ENCODE measurements around the gene SLC24A3.

The SLC24A3 gene

GRCh38 chr20:19213946-19214490 is 1.6 kb downstream of the SLC24A3 start:
- Histone ChIP-seq H3K9me3 (ENCODE audit: control insufficient read depth, insufficient read depth, low read depth, low read length) (no peaks in the 10 kb centered on the region), H3K27ac (ENCODE audit: extremely low read depth, low read depth, low read length) (no peak overlapping the region), H3K4me3 (ENCODE audit: low read depth, low read length) (no peak overlapping the region), H3K36me3 (ENCODE audit: control insufficient read depth in 2 of 2, insufficient read depth in 1 of 2, low read length in 2 of 2) (no peaks in the 10 kb centered on the region), H3K4me1 (ENCODE audit: control insufficient read depth, insufficient read depth, low read length) (no peaks in the 10 kb centered on the region)
- ChIA-PET POLR2A (no interaction called here), CTCF (interaction anchor here (0.7 kb wide), 1 partner anchor 370 kb away, joined by 6 read pairs; no protein-coding TSS in a partner anchor)
- TF ChIP-seq ZNF707 (tag by site-specific recombination; IDR thresholded peaks at IDR 0.05) (no peak), ZBTB10 (tag by site-specific recombination; IDR thresholded peaks at IDR 0.05) (no peak), ZNF324 (tag by site-specific recombination; IDR thresholded peaks at IDR 0.05) (no peak), ZNF513 (tag by site-specific recombination; IDR thresholded peaks at IDR 0.05) (no peak), ZFP69B (tag by site-specific recombination; IDR thresholded peaks at IDR 0.05) (no peak), ZNF16 (tag by site-specific recombination; IDR thresholded peaks at IDR 0.05; ENCODE audit: low read depth) (no peak), GLIS1 (tag by site-specific recombination; IDR thresholded peaks at IDR 0.05) (no peak), ZNF747 (tag by site-specific recombination; IDR thresholded peaks at IDR 0.05) (no peak), SP7 (tag by site-specific recombination; IDR thresholded peaks at IDR 0.05) (no peak), ZNF155 (tag by site-specific recombination; IDR thresholded peaks at IDR 0.05) (no peak), ZNF423 (tag by site-specific recombination; IDR thresholded peaks at IDR 0.05) (no peak), ZNF776 (tag by site-specific recombination; IDR thresholded peaks at IDR 0.05; ENCODE audit: borderline replicate concordance) (no peak), BCL11A (tag by site-specific recombination; IDR thresholded peaks at IDR 0.05; ENCODE audit: low read depth) (no peak), MYNN (tag by site-specific recombination; IDR thresholded peaks at IDR 0.05; ENCODE audit: borderline replicate concordance) (no peak), ZNF292 (tag by site-specific recombination; IDR thresholded peaks at IDR 0.05; ENCODE audit: borderline replicate concordance, low read depth) (no peak), MZF1 (tag by site-specific recombination; IDR thresholded peaks at IDR 0.05; ENCODE audit: borderline replicate concordance) (no peak), ZNF664 (tag by site-specific recombination; IDR thresholded peaks at IDR 0.05) (no peak), ZNF248 (tag by site-specific recombination; IDR thresholded peaks at IDR 0.05) (no peak), GFI1B (tag by site-specific recombination; IDR thresholded peaks at IDR 0.05) (no peak)

GRCh38 chr20:19218411-19218810 is 6.0 kb downstream of the SLC24A3 start:
- Histone ChIP-seq H3K36me3 (ENCODE audit: control insufficient read depth in 2 of 2, insufficient read depth in 1 of 2, low read length in 2 of 2) (no peaks in the 10 kb centered on the region), H3K4me1 (ENCODE audit: control insufficient read depth, insufficient read depth, low read length) (no peaks in the 10 kb centered on the region), H3K9me3 (ENCODE audit: control insufficient read depth, insufficient read depth, low read depth, low read length) (no peaks in the 10 kb centered on the region), H3K27ac (ENCODE audit: extremely low read depth, low read depth, low read length) (no peak overlapping the region), H3K4me3 (ENCODE audit: low read depth, low read length) (no peak overlapping the region)
- ChIA-PET CTCF (interaction anchor here (0.6 to 3.2 kb wide), 2 partner anchors 13 to 31 kb away, joined by 7 to 9 read pairs; no protein-coding TSS in a partner anchor), POLR2A (no interaction called here)
- no peak for TF ChIP-seq ZBTB7A (tag by site-specific recombination; IDR thresholded peaks at IDR 0.05; ENCODE audit: low read depth)
- no peak for TF ChIP-seq ZNF571 (tag by site-specific recombination; IDR thresholded peaks at IDR 0.05)
- TF ChIP-seq ZNF624 (tag by site-specific recombination; IDR thresholded peaks at IDR 0.05), result no peak
- TF ChIP-seq PRDM2 (tag by site-specific recombination; IDR thresholded peaks at IDR 0.05; ENCODE audit: borderline replicate concordance), result no peak
- no peak for TF ChIP-seq ZNF23 (tag by site-specific recombination; IDR thresholded peaks at IDR 0.05; ENCODE audit: borderline replicate concordance)
- TF ChIP-seq REPIN1 (tag by site-specific recombination; IDR thresholded peaks at IDR 0.05; ENCODE audit: low read depth), result no peak
- TF ChIP-seq MEIS1 (CRISPR knock-in tag; IDR thresholded peaks at IDR 0.05; ENCODE audit: borderline replicate concordance), result no peak
- TF ChIP-seq ZNF19 (tag by site-specific recombination; IDR thresholded peaks at IDR 0.05; ENCODE audit: low read depth), result no peak
